ENCODE measurements around the gene PNO1. TPM values are rescaled to one million over a fixed set of nuclear protein-coding genes. Genes with fewer than 3 reads are reported as not detected.
A peak's percentile ranks its signal among the peaks of the same experiment; 100 is the strongest.

PNO1 gene
- total and polyA plus RNA-seq, 9 of the 15 experiments (the other 6 are each of a cell fraction or from before 2014, with no cell fraction given), result 11.8 to 81.7 (median 41.1) TPM

- no peak for TF ChIP-seq SMAD1 (IDR thresholded peaks at IDR 0.05; ENCODE audit: low read depth, low read length, partially characterized antibody)
- TF ChIP-seq SP2 (IDR thresholded peaks at IDR 0.05; ENCODE audit: extremely low read depth, low read depth, low read length, poor library complexity, severe bottlenecking), result no peak
- TF ChIP-seq GTF2E2 (tag; IDR thresholded peaks at IDR 0.05), result 0 out of 2 replicates have a peak, but pooled peaks have one; percentile 38
- TF ChIP-seq ATF3 (IDR thresholded peaks at IDR 0.05), result no peak
- TF ChIP-seq ATF3 (CRISPR knock-in tag; conservative IDR thresholded peaks at IDR 0.05), result 0 out of 2 replicates have a peak, but pooled peaks have one; percentile 11
- TF ChIP-seq ZBTB17 (CRISPR knock-in tag; IDR thresholded peaks at IDR 0.05), result peak; percentile 71
- TF ChIP-seq, protein P1, sequence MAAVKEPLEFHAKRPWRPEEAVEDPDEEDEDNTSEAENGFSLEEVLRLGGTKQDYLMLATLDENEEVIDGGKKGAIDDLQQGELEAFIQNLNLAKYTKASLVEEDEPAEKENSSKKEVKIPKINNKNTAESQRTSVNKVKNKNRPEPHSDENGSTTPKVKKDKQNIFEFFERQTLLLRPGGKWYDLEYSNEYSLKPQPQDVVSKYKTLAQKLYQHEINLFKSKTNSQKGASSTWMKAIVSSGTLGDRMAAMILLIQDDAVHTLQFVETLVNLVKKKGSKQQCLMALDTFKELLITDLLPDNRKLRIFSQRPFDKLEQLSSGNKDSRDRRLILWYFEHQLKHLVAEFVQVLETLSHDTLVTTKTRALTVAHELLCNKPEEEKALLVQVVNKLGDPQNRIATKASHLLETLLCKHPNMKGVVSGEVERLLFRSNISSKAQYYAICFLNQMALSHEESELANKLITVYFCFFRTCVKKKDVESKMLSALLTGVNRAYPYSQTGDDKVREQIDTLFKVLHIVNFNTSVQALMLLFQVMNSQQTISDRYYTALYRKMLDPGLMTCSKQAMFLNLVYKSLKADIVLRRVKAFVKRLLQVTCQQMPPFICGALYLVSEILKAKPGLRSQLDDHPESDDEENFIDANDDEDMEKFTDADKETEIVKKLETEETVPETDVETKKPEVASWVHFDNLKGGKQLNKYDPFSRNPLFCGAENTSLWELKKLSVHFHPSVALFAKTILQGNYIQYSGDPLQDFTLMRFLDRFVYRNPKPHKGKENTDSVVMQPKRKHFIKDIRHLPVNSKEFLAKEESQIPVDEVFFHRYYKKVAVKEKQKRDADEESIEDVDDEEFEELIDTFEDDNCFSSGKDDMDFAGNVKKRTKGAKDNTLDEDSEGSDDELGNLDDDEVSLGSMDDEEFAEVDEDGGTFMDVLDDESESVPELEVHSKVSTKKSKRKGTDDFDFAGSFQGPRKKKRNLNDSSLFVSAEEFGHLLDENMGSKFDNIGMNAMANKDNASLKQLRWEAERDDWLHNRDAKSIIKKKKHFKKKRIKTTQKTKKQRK (IDR thresholded peaks at IDR 0.05; ENCODE audit: borderline replicate concordance, low read depth, low read length), result no peak
- no peak for TF ChIP-seq ZC3H11A (IDR thresholded peaks at IDR 0.05; ENCODE audit: low read depth, low read length)
- no peak for TF ChIP-seq PURB (CRISPR knock-in tag; IDR thresholded peaks at IDR 0.05; ENCODE audit: low read depth)
- no peak for TF ChIP-seq CHD2 (IDR thresholded peaks at IDR 0.05; ENCODE audit: low read depth, low read length)
Observed at GRCh38 chr2:68157002-68157401, 686 bp upstream of the PNO1 start (continued).
